Measurements from ENCODE around the gene PPIP5K2. TPM values are rescaled to one million over a fixed set of nuclear protein-coding genes. Genes with fewer than 3 reads are reported as not detected.
"Not testable (repeated sequence)": the region's sequence is repeated elsewhere in the genome, so short reads cannot be mapped to it uniquely, and the experiment has no call there.

PPIP5K2 gene
- total RNA-seq, result 69.9 and 70.8 TPM in 2 replicates

DNA sequence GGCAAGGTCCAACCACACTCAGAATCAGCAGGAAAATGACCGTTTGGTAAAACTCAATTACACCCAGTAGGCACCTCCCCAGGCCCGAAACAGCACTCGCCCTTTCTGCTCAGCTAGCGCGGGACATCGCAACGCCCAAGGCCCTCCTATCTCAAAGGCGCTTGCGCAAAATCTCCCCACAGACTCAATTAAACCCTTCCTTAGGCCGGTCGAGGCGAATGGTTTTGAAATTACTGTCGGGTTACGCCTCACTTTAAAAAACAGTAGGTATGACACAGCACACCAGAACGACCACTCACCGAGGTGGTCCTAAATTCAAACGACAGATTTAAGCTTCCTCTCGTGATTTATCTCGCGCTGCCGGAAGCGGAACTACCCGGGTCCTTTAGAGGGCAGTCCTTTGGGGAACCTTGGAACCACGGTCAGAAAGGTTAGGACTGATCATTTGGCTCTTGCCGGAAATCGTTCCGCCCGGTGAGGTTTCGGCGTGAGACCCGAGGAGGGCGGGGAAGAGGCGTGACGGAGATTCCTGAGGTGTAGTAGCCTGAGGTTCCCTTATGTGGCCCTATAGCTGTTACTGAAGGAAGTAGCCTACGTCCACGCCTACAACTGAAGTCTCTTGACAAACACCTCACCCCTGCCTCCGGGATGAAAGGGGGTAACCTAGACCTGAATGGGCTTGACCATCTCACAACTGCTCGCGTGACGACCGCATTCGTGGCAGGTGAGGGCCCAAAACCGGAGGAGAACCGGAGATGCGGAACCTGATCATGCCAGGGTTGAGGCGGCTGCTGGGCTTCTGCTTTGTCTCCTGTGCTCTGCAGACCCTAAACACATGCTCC lies at the start of gene PPIP5K2, which contains the start of gene GIN1:
TSS of gene PPIP5K2 (plus strand) at position 537 of the 842 bp plus-strand sequence. CDS start 9,289 bp downstream, outside the sequence.
TSS of gene GIN1 (minus strand) at position 374 of the 842 bp plus-strand sequence. CDS start 11,431 bp downstream, outside the sequence.
- intact Hi-C loops (cut with micrococcal nuclease), result loop anchor here (1.0 to 5.0 kb wide), 6 partner anchors 9 to 365 kb away; partner anchors contain the start of genes MACIR and PAM

- intact Hi-C loops (cut with micrococcal nuclease), result not testable (repeated sequence)
These were observed 46.6 kb upstream of the PPIP5K2 start for GRCh38 chr5:103073500-103073899.

GRCh38 chr5:103075442-103075841 lies 44.7 kb upstream of the PPIP5K2 start:
- intact Hi-C loops (cut with micrococcal nuclease), result no loop called here

DNA sequence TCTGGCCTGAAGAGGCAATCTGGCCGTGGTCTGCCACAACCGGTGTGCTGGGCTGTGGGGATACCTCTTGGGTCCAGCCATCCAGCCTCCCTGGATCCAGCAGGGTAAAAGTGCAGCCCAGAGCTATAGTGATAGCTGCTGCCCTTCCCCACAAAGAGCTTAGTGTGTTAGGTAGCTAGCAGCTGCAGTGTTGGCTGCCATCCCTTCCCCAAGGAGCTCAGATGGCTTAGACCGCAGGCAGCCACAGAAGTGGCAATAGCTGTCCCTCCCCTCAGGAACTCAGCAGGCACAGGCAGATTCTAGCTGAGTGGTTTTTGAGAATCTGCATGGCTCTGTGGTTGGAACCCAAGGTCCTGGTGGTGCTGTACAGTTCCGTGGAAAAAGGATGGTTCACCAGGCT lies 40.3 kb upstream of the PPIP5K2 start:
- intact Hi-C loops (cut with micrococcal nuclease), result no loop called here

DNA sequence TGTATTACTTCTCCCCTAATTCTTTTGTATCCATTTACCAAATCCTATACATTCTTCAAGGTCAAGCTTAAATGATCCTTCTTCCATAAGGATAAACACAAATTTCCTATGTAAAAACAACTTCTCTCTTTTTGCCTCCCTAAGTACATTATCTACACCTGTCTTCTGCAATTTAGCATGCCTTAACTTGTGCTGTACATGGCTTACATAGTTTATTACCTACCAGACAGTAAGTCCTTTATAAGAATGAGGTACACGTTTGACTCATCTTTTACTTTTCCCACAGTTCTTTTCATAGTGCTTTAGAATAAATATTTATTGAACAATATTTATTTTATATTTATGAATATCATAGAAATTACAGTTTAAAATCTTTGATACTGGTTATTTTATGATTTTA lies 33.6 kb upstream of the PPIP5K2 start:
- intact Hi-C loops (cut with micrococcal nuclease), result no loop called here

GRCh38 chr5:103089272-103089671 lies 30.8 kb upstream of the PPIP5K2 start:
- intact Hi-C loops (cut with micrococcal nuclease), result no loop called here

- intact Hi-C loops (cut with micrococcal nuclease), result no loop called here
These were observed 29.3 kb upstream of the PPIP5K2 start for GRCh38 chr5:103090791-103091190.

- intact Hi-C loops (cut with micrococcal nuclease), result no loop called here
These were observed 27.4 kb upstream of the PPIP5K2 start for GRCh38 chr5:103092676-103093075.

DNA sequence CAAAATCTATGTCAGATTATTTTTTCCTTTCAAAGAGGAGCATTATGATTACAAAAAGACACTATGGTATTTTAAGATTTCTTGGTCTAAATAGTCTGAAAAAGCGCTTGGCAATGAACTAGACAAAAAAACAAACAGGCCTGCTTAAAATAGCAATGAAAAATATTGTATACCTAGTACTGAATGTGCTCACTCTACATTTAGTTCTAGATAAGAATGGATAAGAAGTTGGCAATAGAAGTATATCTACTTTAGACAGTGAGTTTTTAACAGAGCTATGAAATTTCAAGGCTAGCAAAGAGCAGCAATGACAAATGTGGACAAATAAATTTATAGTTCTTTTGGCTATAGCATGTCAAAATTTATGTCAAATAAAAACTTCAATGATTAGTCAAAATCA lies 26.4 kb upstream of the PPIP5K2 start:
- intact Hi-C loops (cut with micrococcal nuclease), result no loop called here

DNA sequence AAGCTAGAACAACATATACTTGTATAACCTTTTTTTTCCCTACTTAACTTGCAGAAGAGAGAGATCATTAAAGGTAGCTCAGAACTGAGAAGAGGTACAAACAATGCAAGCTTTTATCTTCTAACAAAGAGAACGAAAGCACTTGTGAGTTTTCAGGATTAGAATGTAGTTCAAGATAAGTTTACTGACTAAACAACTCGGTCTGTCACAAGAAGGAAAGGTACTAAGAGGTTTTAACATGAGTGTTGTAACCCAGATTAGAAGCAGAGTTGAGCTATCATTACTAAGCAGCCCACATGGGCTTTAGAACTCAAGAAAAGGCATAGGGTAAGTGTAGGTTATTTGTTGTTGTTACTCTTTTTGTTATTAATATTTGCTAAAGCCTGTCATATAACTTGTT lies 25.4 kb upstream of the PPIP5K2 start:
- intact Hi-C loops (cut with micrococcal nuclease), result no loop called here

- intact Hi-C loops (cut with micrococcal nuclease), result no loop called here
These were observed 21.1 kb upstream of the PPIP5K2 start for GRCh38 chr5:103098993-103099392.

DNA sequence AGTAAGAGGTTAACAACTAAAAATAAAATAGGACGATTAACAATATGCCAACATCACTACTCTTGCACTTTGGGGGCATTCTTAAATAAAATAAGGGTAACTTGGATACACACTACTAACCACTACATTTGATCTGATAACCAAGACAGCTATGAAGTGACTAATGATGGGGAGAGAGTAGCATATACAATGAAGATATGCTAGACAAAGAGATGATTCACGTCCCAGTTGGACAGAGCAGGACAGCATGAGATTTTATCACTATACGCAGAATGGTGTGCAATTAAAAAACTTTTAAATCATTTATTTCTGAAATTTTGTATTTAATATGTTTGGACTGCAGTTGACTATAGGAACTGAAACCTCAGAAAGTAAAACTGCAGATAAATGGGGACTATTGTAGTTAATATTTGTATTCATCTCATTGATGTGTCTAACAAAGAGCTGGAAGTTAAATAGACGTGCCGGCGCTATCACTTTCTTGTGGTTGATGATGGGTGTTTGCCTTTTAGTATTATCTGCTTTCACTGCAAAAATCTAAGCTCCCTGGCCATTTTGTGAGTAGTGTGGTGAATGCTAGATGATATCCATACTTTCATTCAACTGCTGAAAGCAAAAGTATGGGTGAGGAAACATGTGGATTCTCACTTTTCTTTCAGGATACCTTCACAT lies 18.9 kb upstream of the PPIP5K2 start:
- intact Hi-C loops (cut with micrococcal nuclease), result no loop called here

- intact Hi-C loops (cut with micrococcal nuclease), result no loop called here
These were observed 17.9 kb upstream of the PPIP5K2 start for GRCh38 chr5:103102234-103102633.

DNA sequence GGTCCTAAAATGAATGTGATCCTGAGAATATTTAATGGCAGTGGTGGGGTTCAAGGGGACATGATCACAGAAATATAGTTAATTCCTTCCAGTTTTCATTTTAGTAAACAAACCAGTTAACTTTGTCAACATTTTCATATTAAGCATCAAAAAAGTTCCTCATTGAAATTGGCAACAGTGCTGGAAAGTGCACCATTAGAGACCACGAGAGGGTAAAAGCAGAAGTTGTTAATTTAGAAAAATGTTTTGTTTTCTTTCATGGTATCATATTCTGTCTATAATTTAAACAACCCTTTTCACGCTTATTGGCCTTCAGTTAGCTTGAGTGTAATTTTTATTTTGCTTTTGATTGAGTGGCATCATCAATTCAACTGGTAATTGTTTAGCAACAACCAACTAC lies 12.0 kb upstream of the PPIP5K2 start:
- intact Hi-C loops (cut with micrococcal nuclease), result no loop called here

DNA sequence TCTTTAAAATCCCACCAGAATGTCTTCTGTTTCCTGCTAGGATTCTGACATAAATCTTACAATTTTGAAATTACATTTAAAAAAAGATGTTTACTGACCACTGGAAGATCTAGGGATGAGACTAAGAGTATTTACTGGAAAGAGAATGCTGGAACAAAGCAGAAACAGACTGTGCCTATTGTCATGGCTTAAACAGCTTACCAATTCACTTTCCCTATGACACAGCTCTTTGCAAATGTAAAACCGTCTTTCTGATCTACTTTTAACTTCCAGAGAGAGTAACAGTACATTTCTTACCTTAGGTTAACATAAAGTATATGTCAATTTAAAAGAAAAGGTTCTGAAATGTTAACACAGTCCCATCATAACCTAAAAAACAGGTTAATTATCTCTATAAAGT lies 10.8 kb upstream of the PPIP5K2 start:
- intact Hi-C loops (cut with micrococcal nuclease), result no loop called here

DNA sequence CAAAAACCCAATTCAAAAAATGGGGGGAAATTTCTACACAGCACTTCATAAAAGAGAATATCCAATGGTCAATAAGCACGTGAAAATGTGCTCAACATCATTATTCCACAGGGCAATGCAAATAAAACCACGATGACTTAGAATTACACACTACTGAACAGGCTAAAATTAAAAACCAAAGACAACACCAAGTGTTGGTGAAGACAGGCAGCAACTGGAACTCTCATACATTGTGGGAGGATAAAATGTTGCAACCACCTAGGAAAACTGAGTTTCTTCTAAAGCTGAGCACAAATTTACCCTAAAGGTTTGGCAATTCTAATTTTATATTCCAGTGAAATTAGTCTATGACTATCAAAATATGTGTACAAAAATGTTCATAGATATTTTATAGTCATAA lies 9.7 kb upstream of the PPIP5K2 start:
- intact Hi-C loops (cut with micrococcal nuclease), result no loop called here

DNA sequence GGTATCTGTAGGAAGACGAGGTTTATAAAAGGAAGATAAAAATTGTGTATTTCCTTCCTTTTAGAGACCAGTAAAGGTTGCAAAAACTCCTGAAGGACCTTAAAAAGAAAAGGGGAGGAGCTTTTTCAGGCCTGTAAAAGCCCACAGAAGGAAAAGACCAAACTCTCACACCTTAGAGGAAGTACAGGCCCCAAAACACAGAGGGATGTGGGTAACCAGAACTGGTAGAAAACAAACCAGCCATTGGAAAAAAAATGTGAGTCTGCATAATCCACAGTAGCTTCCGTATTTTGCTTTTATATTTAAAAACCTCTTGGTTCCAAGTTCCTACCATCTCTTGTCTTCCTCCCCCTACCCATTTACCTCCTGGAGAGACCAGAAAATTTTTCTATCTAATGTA lies 8.6 kb upstream of the PPIP5K2 start:
- intact Hi-C loops (cut with micrococcal nuclease), result loop anchor here (1.0 kb wide), 1 partner anchor 9 kb away; the partner anchor contains the start of genes GIN1 and PPIP5K2

DNA sequence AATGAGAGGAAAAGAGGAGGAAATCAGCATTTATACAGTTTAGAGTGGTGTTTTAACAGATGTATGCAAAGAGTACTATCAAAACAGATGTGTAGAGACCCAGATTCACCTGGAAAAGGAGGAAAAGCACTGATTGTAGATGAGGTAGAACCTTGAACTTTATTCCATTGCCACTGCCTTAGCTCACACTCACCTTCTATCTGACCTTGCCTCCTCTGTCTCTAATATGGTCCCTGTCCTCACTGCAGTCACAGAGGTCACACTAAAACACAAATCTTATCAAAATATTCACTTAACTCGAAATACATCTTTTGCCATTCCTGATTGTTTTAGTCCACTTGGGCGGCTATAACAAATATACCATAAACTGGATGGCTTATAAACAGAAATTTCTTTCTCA lies 7.2 kb upstream of the PPIP5K2 start:
- intact Hi-C loops (cut with micrococcal nuclease), result no loop called here

GRCh38 chr5:103114440-103114839 lies 5.7 kb upstream of the PPIP5K2 start:
- intact Hi-C loops (cut with micrococcal nuclease), result no loop called here

- intact Hi-C loops (cut with micrococcal nuclease), result no loop called here
These were observed 2.6 kb upstream of the PPIP5K2 start for GRCh38 chr5:103117471-103117991.

DNA sequence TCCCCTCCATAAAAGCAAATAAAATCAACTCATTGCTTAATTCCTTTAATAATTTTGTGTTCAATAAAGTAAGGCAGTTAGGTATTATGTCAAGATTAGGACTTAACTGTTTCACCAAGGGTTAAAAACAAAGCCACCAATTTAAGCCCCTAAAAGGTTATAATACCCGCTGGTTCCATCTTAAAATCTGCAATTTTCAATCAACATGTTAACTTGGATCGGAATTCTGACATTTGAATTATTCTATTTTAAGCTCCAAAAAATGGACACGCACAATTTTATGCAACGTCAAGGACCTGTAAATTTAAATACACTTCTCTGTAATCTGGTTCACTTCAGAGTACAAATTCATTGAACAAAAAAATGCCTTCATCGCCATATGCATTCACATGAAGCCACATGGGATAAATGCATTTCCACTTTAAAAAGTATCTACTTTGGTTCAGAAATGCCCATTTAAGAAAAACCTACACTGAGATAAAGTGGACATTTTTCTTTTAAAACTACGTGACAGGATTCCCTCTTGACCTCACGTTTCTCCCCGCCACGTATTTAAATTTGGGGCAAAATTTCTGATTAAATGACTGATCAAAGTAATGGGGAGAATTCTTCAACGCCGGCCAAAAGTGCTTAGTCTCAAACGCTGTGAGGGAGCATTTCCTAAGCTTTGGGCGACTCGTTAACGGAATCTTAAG lies 884 bp upstream of the PPIP5K2 start:
- intact Hi-C loops (cut with micrococcal nuclease), result no loop called here
